Psoas muscle (tissue), 8 donors: ENCODE data around the gene AP2A2. TPM values are rescaled to one million over a fixed set of nuclear protein-coding genes. Genes with fewer than 3 reads are reported as not detected.

Source experiments
- ATAC-seq, 4 donors: fragments of 200-7000 bp; cut with Tn5 transposase; one replicate each; pipeline ENCODE4 v1.9.1; 2020; ENCODE audit warnings: moderate library complexity in 3 of 4, mild to moderate bottlenecking in 2 of 4
- DNase-seq, 2 donors: peaks; one replicate each; pipeline ENCODE4 v3.0.0-alpha.2; 2020
- H3K27ac ChIP-seq: fragments of 200-600 bp; one replicate; pipeline ENCODE4 v1.8.0; 2022
- H3K27me3 ChIP-seq, 3 donors: fragments of 200-600 bp in 1 of 3; one replicate each; pipeline versions ENCODE4 v1.6.1 to v1.8.0; 2013 to 2022; ENCODE audit warnings: low read length in 2 of 3, mild to moderate bottlenecking in 2 of 3, moderate library complexity in 1 of 3; ENCODE audit not compliant: insufficient read depth in 3 of 3
- H3K36me3 ChIP-seq, 2 donors: fragments of 200-600 bp in 1 of 2; one replicate each; pipeline versions ENCODE4 v1.6.1 to v1.8.0; 2013 to 2022; ENCODE audit warnings: low read depth in 1 of 2, mild to moderate bottlenecking in 1 of 2, moderate library complexity in 1 of 2; ENCODE audit not compliant: insufficient read depth in 1 of 2
- H3K4me1 ChIP-seq: fragments of 200-600 bp; one replicate; pipeline ENCODE4 v1.8.0; 2022
- H3K4me3 ChIP-seq: fragments of 200-600 bp; one replicate; pipeline ENCODE4 v1.8.0; 2022; ENCODE audit warnings: mild to moderate bottlenecking
- H3K9me3 ChIP-seq: fragments of 200-600 bp; one replicate; pipeline ENCODE4 v1.8.0; 2022
- WGBS, 3 donors: extraction: QIAGEN DNeasy Blood & Tissue Kit; methylation state at CpG; one replicate each; pipeline versions ENCODE4 v1.1.6 to v1.1.7; 2013; 5-methylcytosine and 5-hydroxymethylcytosine counted together
- intact Hi-C, 2 donors: fragments of 100-400 bp; cut with DNase I; formaldehyde crosslinking; loops; one replicate each; pipeline versions ENCODE4 v1.11.0 to v1.14.2; 2022
- polyA plus RNA-seq, 3 donors: library from polyadenylated mRNA; stranded (reverse); fragments of 200-250 nt; gene quantifications; one replicate each; pipeline ENCODE4 v1.2.3, GENCODE V29; 2013
- total RNA-seq, 4 donors: library from RNA; stranded (reverse); fragmentation: NEBNext Ultra II Directional in 2 of 4; extraction: Animal tissue kit (Norgen Biotek cat#: 25700) in 2 of 4; gene quantifications; one replicate each; pipeline versions ENCODE4 v1.2.1 to v1.2.4, GENCODE V29; 2021 to 2023
- TF ChIP-seq, protein P1 (sequence below): fragments of 200-600 bp; IDR thresholded peaks from one replicate; pipeline ENCODE4 v1.8.0; 2022; ENCODE audit warnings: antibody characterized with exemption
- donor health status: healthy with polysubstance abuse.
- donor health status: DM: no; HTN: no; CAD: no; lungs with moderate emphysema.
- donor health status: Bipolar disorder and iron deficiency.
- donor health status: healthy.
- donor health status: DM: yes; HTN: yes; CAD: no.
- donor health status: DM: no; HTN: no; CAD: no.
- donor health status: DM: no; HTN: no; CAD: no.
- donor health status: DM: yes; HTN: yes; CAD: no.

The AP2A2 gene
- total and polyA plus RNA-seq, 7 donors = 15.9 to 31.4 (median 26.5) TPM

DNA sequence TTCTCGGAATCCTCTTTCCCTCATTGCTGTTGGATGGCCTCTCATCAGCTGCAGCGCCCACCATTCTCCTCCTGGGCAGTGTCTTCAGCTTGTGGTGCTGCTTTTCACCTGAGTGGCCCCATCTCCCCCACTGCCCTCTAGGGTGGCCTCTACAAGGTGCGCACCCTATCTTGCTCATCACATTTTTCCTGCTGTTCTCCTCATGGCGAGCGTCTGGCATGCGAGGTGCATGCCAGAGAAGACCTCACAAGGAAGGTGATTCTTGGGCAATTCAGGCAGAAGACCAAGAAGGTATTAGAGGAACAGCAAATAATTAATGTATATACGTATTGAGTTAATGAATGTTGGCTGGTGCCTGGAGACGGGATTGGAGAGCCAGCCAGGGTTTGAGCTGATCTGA is 3.1 kb downstream of the AP2A2 start:
- no peaks in the 10 kb centered on the region for H3K9me3 ChIP-seq
- DNase-seq = no peak
- H3K4me3 ChIP-seq = no peak overlapping the region
- no peak for ATAC-seq
- H3K27me3 ChIP-seq = no peaks in the 10 kb centered on the region
- H3K27ac ChIP-seq = no peak overlapping the region
- intact Hi-C loops = loop anchor here (5.0 kb wide), 3 partner anchors 49 to 124 kb away; no protein-coding TSS in a partner anchor
- 71 to 88% (median 83%) methylated on average over 8 of the region's 8 CpGs for WGBS, 3 donors
- peaks cover 0 to 9% of the 10 kb centered on the region in 2 donors for H3K36me3 ChIP-seq
- TF ChIP-seq, protein P1, sequence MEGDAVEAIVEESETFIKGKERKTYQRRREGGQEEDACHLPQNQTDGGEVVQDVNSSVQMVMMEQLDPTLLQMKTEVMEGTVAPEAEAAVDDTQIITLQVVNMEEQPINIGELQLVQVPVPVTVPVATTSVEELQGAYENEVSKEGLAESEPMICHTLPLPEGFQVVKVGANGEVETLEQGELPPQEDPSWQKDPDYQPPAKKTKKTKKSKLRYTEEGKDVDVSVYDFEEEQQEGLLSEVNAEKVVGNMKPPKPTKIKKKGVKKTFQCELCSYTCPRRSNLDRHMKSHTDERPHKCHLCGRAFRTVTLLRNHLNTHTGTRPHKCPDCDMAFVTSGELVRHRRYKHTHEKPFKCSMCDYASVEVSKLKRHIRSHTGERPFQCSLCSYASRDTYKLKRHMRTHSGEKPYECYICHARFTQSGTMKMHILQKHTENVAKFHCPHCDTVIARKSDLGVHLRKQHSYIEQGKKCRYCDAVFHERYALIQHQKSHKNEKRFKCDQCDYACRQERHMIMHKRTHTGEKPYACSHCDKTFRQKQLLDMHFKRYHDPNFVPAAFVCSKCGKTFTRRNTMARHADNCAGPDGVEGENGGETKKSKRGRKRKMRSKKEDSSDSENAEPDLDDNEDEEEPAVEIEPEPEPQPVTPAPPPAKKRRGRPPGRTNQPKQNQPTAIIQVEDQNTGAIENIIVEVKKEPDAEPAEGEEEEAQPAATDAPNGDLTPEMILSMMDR = no peak
- peaks cover 51% of the 10 kb centered on the region for H3K4me1 ChIP-seq

DNA sequence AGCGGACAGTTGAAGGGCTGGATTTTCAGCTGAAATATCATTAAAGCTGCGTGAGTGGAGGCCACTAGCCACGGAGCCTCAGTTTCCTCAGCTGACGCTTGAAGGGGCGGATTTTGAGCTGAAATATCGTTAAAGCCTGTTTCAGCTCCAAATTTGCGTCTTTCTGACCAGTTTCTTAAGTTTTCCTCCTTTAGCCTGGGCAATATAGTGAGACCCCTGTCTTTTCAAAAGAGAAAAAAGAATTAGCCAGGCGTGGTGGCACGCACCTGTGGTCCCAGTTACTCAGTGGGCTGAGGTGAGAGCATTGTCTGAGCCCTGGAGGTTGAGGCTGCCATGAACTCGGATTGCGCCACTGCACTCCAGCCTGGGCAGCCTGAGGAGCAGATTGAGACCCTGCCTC is 3.7 kb downstream of the AP2A2 start:
- H3K27me3 ChIP-seq = no peaks in the 10 kb centered on the region
- whole genome bisulfite sequencing, 3 donors = 96 to 97% (median 97%) methylated on average over 11 of the region's 11 CpGs
- peaks cover 52% of the 10 kb centered on the region for H3K4me1 ChIP-seq
- H3K4me3 ChIP-seq = no peak overlapping the region
- TF ChIP-seq, protein P1 = no peak
- intact Hi-C loops = loop anchor here (5.0 kb wide), 3 partner anchors 48 to 123 kb away; no protein-coding TSS in a partner anchor
- no peaks in the 10 kb centered on the region for H3K9me3 ChIP-seq
- no peak for ATAC-seq
- no peak for DNase-seq
- H3K36me3 ChIP-seq = peaks cover 0 to 9% of the 10 kb centered on the region in 2 donors
- H3K27ac ChIP-seq = no peak overlapping the region

DNA sequence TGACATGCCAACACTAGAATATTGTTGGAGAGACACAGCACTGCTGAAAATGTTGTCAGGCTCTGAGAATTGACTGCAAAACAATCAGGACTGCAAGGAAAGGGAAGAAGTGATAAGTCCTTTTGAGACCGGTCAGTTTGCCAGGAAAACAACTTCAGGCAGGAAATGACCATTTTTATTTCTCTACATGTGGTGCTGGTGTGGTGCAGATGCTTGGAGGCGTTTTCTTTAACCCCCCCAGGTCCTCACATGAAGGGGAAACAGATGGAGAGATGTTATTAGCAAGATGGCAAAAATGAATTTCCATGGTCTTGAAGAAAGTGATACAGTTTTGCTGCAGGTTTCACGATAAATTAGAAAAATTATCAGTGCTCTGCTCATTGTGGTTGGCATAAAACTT is 5.7 kb downstream of the AP2A2 start:
- Histone ChIP-seq H3K27ac (peak overlapping the region; percentile 27), H3K9me3 (no peaks in the 10 kb centered on the region), H3K4me3 (no peak overlapping the region), H3K4me1 (peaks cover 52% of the 10 kb centered on the region), H3K36me3 (peaks cover 0 to 9% of the 10 kb centered on the region in 2 donors), H3K27me3 (no peaks in the 10 kb centered on the region)
- intact Hi-C loops = no loop called here
- DNase-seq (no peak), ATAC-seq (no peak)
- TF ChIP-seq, protein P1 = no peak
- WGBS, 3 donors = 53 to 62% (median 60%) methylated on average over 3 of the region's 3 CpGs

DNA sequence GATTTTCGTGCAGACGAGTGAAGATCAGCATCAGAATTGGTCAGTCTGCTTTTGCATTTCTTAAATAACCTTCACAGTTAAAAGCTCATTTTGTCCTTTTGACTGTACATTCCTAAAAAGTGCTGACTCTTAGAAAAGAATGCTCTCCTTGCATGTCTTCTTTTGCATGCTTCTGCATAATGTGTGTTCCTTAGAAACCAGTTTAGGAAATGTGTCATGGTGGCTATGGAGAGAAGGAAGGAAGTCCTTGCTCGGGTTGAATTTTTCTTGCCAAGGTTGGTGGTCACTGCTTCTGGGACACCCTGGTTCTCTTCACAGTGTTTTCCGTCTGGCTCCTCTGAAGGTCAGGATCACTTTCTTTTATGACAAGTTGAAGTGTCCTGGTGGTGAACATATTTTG is 6.8 kb downstream of the AP2A2 start:
- DNase-seq (no peak), ATAC-seq (peak in 2 of 4 donors; percentile 47 to 51)
- 54 to 71% (median 55%) methylated on average over 4 of the region's 4 CpGs for WGBS, 3 donors
- Histone ChIP-seq H3K9me3 (no peaks in the 10 kb centered on the region), H3K27ac (peak overlapping the region; percentile 71), H3K4me3 (no peak overlapping the region), H3K36me3 (peaks cover 0 to 6% of the 10 kb centered on the region in 2 donors), H3K27me3 (no peaks in the 10 kb centered on the region), H3K4me1 (peaks cover 45% of the 10 kb centered on the region)
- TF ChIP-seq, protein P1 = no peak
- intact Hi-C loops = no loop called here
